GM12875 (cell line): ENCODE data around the gene ZNF506.
"Not testable (repeated sequence)": the region's sequence is repeated elsewhere in the genome, so short reads cannot be mapped to it uniquely, and the experiment has no call there.

ENCODE experiments used
- H3K4me3 ChIP-seq: one replicate; pipeline ENCODE4 v1.5.1; 2011; ENCODE audit warnings: low read depth, low read length, control low read depth
- TF ChIP-seq, protein P1 (sequence below): IDR thresholded peaks from 2 replicates; pipeline ENCODE4 v1.5.1; 2011; ENCODE audit warnings: low read depth, mild to moderate bottlenecking, control low read depth, inconsistent platforms, low read length, moderate library complexity, borderline replicate concordance; ENCODE audit not compliant: insufficient read depth

ZNF506 gene

DNA sequence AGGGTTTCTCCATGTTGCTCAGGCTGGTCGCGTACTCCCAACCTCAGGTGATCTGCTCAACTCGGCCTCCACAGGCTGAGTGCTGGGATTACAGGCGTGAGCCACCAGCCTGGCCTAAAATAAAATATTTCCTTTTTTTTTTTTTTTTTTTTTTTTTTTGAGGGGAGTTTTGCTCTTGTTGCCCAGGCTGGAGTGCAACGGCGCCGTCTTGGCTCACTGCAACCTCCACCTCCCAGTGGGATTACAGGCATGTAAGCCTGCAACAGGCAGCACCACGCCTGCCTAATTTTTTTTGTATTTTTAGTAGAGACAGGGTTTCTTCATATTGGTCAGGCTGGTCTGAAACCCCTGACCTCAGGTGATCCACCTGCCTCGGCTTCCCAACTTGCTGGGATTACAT is 4.9 kb downstream of the ZNF506 start:
- no peak overlapping the region for H3K4me3 ChIP-seq
- TF ChIP-seq, protein P1, sequence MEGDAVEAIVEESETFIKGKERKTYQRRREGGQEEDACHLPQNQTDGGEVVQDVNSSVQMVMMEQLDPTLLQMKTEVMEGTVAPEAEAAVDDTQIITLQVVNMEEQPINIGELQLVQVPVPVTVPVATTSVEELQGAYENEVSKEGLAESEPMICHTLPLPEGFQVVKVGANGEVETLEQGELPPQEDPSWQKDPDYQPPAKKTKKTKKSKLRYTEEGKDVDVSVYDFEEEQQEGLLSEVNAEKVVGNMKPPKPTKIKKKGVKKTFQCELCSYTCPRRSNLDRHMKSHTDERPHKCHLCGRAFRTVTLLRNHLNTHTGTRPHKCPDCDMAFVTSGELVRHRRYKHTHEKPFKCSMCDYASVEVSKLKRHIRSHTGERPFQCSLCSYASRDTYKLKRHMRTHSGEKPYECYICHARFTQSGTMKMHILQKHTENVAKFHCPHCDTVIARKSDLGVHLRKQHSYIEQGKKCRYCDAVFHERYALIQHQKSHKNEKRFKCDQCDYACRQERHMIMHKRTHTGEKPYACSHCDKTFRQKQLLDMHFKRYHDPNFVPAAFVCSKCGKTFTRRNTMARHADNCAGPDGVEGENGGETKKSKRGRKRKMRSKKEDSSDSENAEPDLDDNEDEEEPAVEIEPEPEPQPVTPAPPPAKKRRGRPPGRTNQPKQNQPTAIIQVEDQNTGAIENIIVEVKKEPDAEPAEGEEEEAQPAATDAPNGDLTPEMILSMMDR = no peak

DNA sequence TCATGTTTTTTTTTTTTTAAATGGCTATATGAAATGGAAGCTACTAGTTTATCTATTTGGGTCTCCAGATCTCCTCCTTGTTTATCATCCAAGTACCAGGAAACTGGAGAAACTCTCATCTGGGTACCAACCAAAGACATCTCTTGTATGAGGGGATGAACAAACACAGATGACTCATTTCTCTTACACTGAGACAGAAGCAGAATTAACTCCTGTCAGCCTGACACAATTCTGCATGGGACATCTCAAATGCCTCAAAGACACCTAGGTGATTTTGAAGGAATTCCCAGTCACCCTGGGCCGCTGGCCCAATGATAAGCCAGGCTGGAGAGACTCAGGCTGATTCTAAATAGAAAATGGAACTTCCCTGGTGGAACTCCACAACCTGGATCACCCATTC is 9.6 kb downstream of the ZNF506 start:
- H3K4me3 ChIP-seq = not testable (repeated sequence)

- TF ChIP-seq, protein P1 = no peak
- H3K4me3 ChIP-seq = no peak overlapping the region
Observed at GRCh38 chr19:19805480-19805879, 16.1 kb downstream of the ZNF506 start.

DNA sequence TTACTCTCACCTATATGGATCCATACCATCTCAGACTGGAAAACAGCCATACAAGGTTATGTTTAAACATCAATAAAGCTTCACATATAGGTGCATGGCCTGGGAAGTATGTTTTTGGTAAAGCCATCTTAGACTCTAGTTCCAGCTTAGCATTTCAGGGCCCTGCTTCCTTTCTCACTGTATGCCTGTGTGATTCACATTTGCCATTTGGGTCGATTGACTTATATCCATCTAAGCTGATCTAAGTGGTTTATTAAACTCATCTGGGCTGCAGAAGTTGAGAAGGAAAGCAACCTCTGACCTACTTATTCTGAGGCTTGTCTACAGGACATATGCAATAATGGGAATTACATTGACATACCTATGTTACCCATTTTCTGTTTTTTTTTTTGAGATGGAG is 33.5 kb downstream of the ZNF506 start:
- TF ChIP-seq, protein P1 = no peak
- no peak overlapping the region for H3K4me3 ChIP-seq

- H3K4me3 ChIP-seq = not testable (repeated sequence)
Observed at GRCh38 chr19:19785476-19785875, 36.1 kb downstream of the ZNF506 start.

DNA sequence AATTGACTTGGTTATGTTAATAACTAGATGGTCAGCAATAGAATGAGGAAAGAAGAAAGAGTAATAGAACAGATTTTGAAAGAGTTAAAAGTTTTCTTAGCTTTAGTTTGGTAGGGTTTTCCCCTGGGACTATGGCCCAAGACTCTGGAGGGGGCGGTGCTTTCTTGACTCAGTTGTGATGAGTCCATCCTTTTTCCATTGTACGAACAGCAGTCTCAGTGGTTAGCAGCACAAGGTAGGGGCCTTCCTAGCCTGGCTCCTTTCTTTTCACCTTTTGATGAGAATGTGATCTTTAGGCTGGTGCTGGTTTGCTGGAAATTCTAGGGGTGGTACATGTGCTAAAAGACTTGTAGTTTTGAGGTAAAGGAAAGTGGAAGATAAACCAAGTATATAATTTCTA is 38.8 kb downstream of the ZNF506 start:
- no peak overlapping the region for H3K4me3 ChIP-seq
- TF ChIP-seq, protein P1 = no peak

DNA sequence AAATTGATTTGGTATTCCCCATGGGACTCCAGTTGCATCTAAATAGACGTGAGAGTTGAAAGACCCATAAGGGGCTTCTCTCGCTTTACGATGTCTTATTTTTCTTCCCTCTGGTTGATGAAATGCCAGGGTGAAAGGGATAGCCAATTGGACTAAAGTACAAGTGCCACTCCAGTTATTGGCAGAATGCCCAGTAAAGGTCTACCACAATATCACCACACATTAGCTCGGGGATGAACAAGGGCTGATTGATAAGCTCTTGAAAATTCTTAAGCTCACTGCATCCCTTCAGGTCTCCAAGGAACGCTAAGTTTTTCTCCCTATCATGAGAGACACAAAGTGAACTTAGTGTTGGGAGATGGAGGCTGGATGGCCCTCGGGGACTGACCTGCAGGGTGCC is 39.8 kb downstream of the ZNF506 start:
- H3K4me3 ChIP-seq = not testable (repeated sequence)

- no peak overlapping the region for H3K4me3 ChIP-seq
- TF ChIP-seq, protein P1 = no peak
Observed at GRCh38 chr19:19778666-19779065, 42.9 kb downstream of the ZNF506 start.

GRCh38 chr19:19777692-19778091 is 43.9 kb downstream of the ZNF506 start:
- no peak overlapping the region for H3K4me3 ChIP-seq
- TF ChIP-seq, protein P1 = no peak
